Thoracic aorta (tissue), 2 donors: ENCODE results near the gene OTOG. TPM values are rescaled to one million over a fixed set of nuclear protein-coding genes. Genes with fewer than 3 reads are reported as not detected.

Experiments
- ATAC-seq: fragments of 150-250 bp; one replicate; pipeline ENCODE4 v1.8.0; 2017; ENCODE audit warnings: low read depth; ENCODE audit not compliant: insufficient number of reproducible peaks, low FRiP score
- DNase-seq: peaks from one replicate; pipeline ENCODE4 v3.0.0-alpha.2; 2020; ENCODE audit warnings: low spot score
- H3K27ac ChIP-seq, 2 donors: fragments of 200-600 bp; sonication (generic); 1 replicate in 1 of 2; 2 replicates in 1 of 2; pipeline ENCODE4 v1.5.1; 2016; ENCODE audit warnings: mild to moderate bottlenecking in 2 of 2, moderate library complexity in 2 of 2
- H3K27me3 ChIP-seq: fragments of 200-600 bp; sonication (generic); replicated peaks from 2 replicates; pipeline ENCODE4 v1.6.0; 2016; ENCODE audit warnings: mild to moderate bottlenecking; ENCODE audit not compliant: insufficient read depth
- H3K36me3 ChIP-seq: fragments of 200-600 bp; sonication (generic); one replicate; pipeline ENCODE4 v1.5.1; 2016
- H3K4me1 ChIP-seq, 2 donors: fragments of 200-600 bp; sonication (generic); 1 replicate in 1 of 2; 2 replicates in 1 of 2; pipeline versions ENCODE4 v1.5.1 to v1.6.0; 2016; ENCODE audit warnings: low read depth in 2 of 2, mild to moderate bottlenecking in 1 of 2; ENCODE audit not compliant: control insufficient read depth in 1 of 2
- H3K4me3 ChIP-seq: fragments of 200-600 bp; sonication (generic); 2 replicates; pipeline ENCODE4 v1.5.1; 2016; ENCODE audit warnings: mild to moderate bottlenecking
- H3K9me3 ChIP-seq: fragments of 200-600 bp; sonication (generic); 2 replicates; pipeline ENCODE4 v1.5.1; 2016
- CTCF ChIP-seq: fragments of 200-600 bp; sonication (generic); IDR thresholded peaks from one replicate; pipeline ENCODE4 v1.5.1; 2019; ENCODE audit warnings: antibody characterized with exemption
- total RNA-seq, 2 donors: library from RNA; depleted of rRNA; stranded (reverse); fragments of >200 nt; gene quantifications; one replicate each; pipeline versions ENCODE4 v1.1.0 to v1.2.3, GENCODE V29; 2016

The OTOG gene
- total RNA-seq, 2 donors from 2014 or later, result not detected

GRCh38 chr11:17637901-17638300, 90.8 kb downstream of the OTOG start:
- H3K27ac ChIP-seq, result no peak overlapping the region
- no peaks in the 10 kb centered on the region for H3K4me1 ChIP-seq
- no peak for DNase-seq
- no peaks in the 10 kb centered on the region for H3K36me3 ChIP-seq
- no peak overlapping the region for H3K4me3 ChIP-seq
- H3K27me3 ChIP-seq, result no peaks in the 10 kb centered on the region
- no peaks in the 10 kb centered on the region for H3K9me3 ChIP-seq
- ATAC-seq, result no peak
- no peak for TF ChIP-seq CTCF

GRCh38 chr11:17638311-17638710, 91.3 kb downstream of the OTOG start:
- DNase-seq, result no peak
- H3K27me3 ChIP-seq, result no peaks in the 10 kb centered on the region

GRCh38 chr11:17639091-17639490, 92.0 kb downstream of the OTOG start:
- TF ChIP-seq CTCF, result no peak
- H3K4me3 ChIP-seq, result no peak overlapping the region
- H3K27ac ChIP-seq, result no peak overlapping the region
- DNase-seq, result no peak
- no peak for ATAC-seq
- H3K36me3 ChIP-seq, result no peaks in the 10 kb centered on the region
- no peaks in the 10 kb centered on the region for H3K9me3 ChIP-seq
- no peaks in the 10 kb centered on the region for H3K27me3 ChIP-seq
- H3K4me1 ChIP-seq, result no peaks in the 10 kb centered on the region

More at GRCh38 chr11:17638311-17638710, 91.3 kb downstream of the OTOG start:
- Histone ChIP-seq H3K4me3 (no peak overlapping the region), H3K36me3 (no peaks in the 10 kb centered on the region), H3K9me3 (no peaks in the 10 kb centered on the region), H3K4me1 (no peaks in the 10 kb centered on the region), H3K27ac (no peak overlapping the region)
- no peak for TF ChIP-seq CTCF
- no peak for ATAC-seq

- TF ChIP-seq CTCF, result no peak
- no peak overlapping the region for H3K27ac ChIP-seq
- H3K27me3 ChIP-seq, result no peaks in the 10 kb centered on the region
- no peaks in the 10 kb centered on the region for H3K36me3 ChIP-seq
- no peaks in the 10 kb centered on the region for H3K9me3 ChIP-seq
- H3K4me1 ChIP-seq, result no peaks in the 10 kb centered on the region
- DNase-seq (no peak), ATAC-seq (no peak)
- H3K4me3 ChIP-seq, result no peak overlapping the region
Observed at GRCh38 chr11:17639781-17640180, 92.7 kb downstream of the OTOG start.

- Histone ChIP-seq H3K4me3 (no peak overlapping the region), H3K27ac (no peak overlapping the region), H3K27me3 (no peaks in the 10 kb centered on the region), H3K4me1 (no peaks in the 10 kb centered on the region), H3K9me3 (no peaks in the 10 kb centered on the region), H3K36me3 (no peaks in the 10 kb centered on the region)
- TF ChIP-seq CTCF, result no peak
- ATAC-seq (no peak), DNase-seq (no peak)
Observed at GRCh38 chr11:17640493-17641164, 93.6 kb downstream of the OTOG start.
